Motor neuron (in vitro differentiated cells): ENCODE measurements around the gene ABT1. TPM values are rescaled to one million over a fixed set of nuclear protein-coding genes. Genes with fewer than 3 reads are reported as not detected.
A peak's percentile ranks its signal among the peaks of the same experiment; 100 is the strongest.

Experiments
- ATAC-seq, 8 experiments: fragments of 200-7000 bp; cut with Tn5 transposase; replicated peaks in 6 of 8; 2 replicates each; pipeline ENCODE4 v1.8.0; 2021; ENCODE audit warnings: mild to moderate bottlenecking in 8 of 8, moderate library complexity in 8 of 8
- H3K27ac ChIP-seq, 2 donors: fragments of 250-450 bp; sonication (Bioruptor Pico); 2 replicates each; pipeline ENCODE4 v1.9.0; 2021; ENCODE audit warnings: antibody characterized with exemption in 2 of 2, mild to moderate bottlenecking in 2 of 2, moderate library complexity in 1 of 2
- H3K4me1 ChIP-seq, 2 donors: fragments of 250-450 bp; sonication (Bioruptor Pico); replicated peaks in 1 of 2; 2 replicates each; pipeline ENCODE4 v1.6.1; 2021; ENCODE audit warnings: antibody characterized with exemption in 2 of 2, mild to moderate bottlenecking in 2 of 2, moderate library complexity in 1 of 2
- H3K4me3 ChIP-seq, 5 donors: fragments of 250-450 bp; sonication (Bioruptor Pico); 2 replicates each; pipeline ENCODE4 v1.9.0; 2021; ENCODE audit warnings: antibody characterized with exemption in 5 of 5, mild to moderate bottlenecking in 5 of 5, moderate library complexity in 4 of 5
- WGBS, 10 experiments: fragments of 450-650 bp; shearing (Covaris generic); methylation state at CpG; one replicate each; pipeline ENCODE4 v1.0.0; 2022; 5-methylcytosine and 5-hydroxymethylcytosine counted together
- in situ Hi-C, 9 experiments: fragments of 400-800 bp; cut with MboI; loops; one replicate each; pipeline ENCODE4 v1.15.0; 2021; ENCODE audit warnings: low sequenced_read_pairs in 9 of 9, low pct_unique_long_range_greater_than_20kb in 2 of 9; ENCODE audit not compliant: unreplicated experiment in 9 of 9
- total RNA-seq, 8 experiments: library from RNA; unstranded; fragments of 300-600 nt; gene quantifications; 2 replicates each; pipeline versions ENCODE4 v1.2.3 to v1.2.4, GENCODE V29; 2022

ABT1 gene
- total RNA-seq, 8 experiments from 2014 or later = 11.7 to 23.1 (median 16.5) TPM

- peak in 4 of 8 experiments; percentile 33 to 78 (median 40) for ATAC-seq
- H3K4me3 ChIP-seq = peak overlapping the region in 2 of 5 donors; percentile 9 to 25
- no peaks in the 10 kb centered on the region for H3K4me1 ChIP-seq
- in situ Hi-C loops = no loop called here
- 0 to 16% (median 7%) methylated on average over 1 to 11 of the region's 68 CpGs; no CpG with 5 or more reads in 3 of the 10 experiments for WGBS, 10 experiments
- no peak overlapping the region for H3K27ac ChIP-seq
Measured at GRCh38 chr6:26613689-26614683, 17.2 kb downstream of the ABT1 start.

GRCh38 chr6:26623339-26623859 is 26.6 kb downstream of the ABT1 start:
- H3K4me1 ChIP-seq = no peaks in the 10 kb centered on the region
- H3K27ac ChIP-seq = no peak overlapping the region
- no peak overlapping the region for H3K4me3 ChIP-seq
- 0 to 97% (median 42%) methylated on average over 1 of the region's 1 CpG for WGBS, 10 experiments
- in situ Hi-C loops = no loop called here
- no peak for ATAC-seq

- in situ Hi-C loops = no loop called here
- Histone ChIP-seq H3K27ac (no peak overlapping the region), H3K4me3 (no peak overlapping the region), H3K4me1 (no peaks in the 10 kb centered on the region)
- 0 to 100% (median 93%) methylated on average over 1 of the region's 1 CpG; no CpG with 5 or more reads in 2 of the 10 experiments for WGBS, 10 experiments
- ATAC-seq = no peak
Measured at GRCh38 chr6:26624557-26624956, 27.8 kb downstream of the ABT1 start.

- no peak for ATAC-seq
- 29 to 94% (median 80%) methylated on average over 1 to 7 of the region's 7 CpGs for WGBS, 10 experiments
- no peak overlapping the region for H3K27ac ChIP-seq
- H3K4me1 ChIP-seq = no peaks in the 10 kb centered on the region
- in situ Hi-C loops = no loop called here
- no peak overlapping the region for H3K4me3 ChIP-seq
Measured at GRCh38 chr6:26627843-26628242, 31.1 kb downstream of the ABT1 start.

- in situ Hi-C loops = no loop called here
- Histone ChIP-seq H3K4me1 (no peaks in the 10 kb centered on the region), H3K27ac (no peak overlapping the region), H3K4me3 (no peak overlapping the region)
- WGBS, 10 experiments = 0 to 36% (median 20%) methylated on average over 1 of the region's 1 CpG; no CpG with 5 or more reads in 3 of the 10 experiments
- no peak for ATAC-seq
Measured at GRCh38 chr6:26629359-26629758, 32.6 kb downstream of the ABT1 start.

- no peaks in the 10 kb centered on the region for H3K4me1 ChIP-seq
- 80 to 100% (median 100%) methylated on average over 1 to 2 of the region's 2 CpGs; no CpG with 5 or more reads in 1 of the 10 experiments for WGBS, 10 experiments
- ATAC-seq = no peak
- H3K27ac ChIP-seq = no peak overlapping the region
- in situ Hi-C loops = no loop called here
- H3K4me3 ChIP-seq = no peak overlapping the region
Measured at GRCh38 chr6:26640806-26641205, 44.1 kb downstream of the ABT1 start.

- ATAC-seq = no peak
- Histone ChIP-seq H3K4me1 (no peaks in the 10 kb centered on the region), H3K27ac (no peak overlapping the region), H3K4me3 (no peak overlapping the region)
- 93 to 100% (median 100%) methylated on average over 1 of the region's 1 CpG for WGBS, 10 experiments
- in situ Hi-C loops = no loop called here
Measured at GRCh38 chr6:26646074-26646473, 49.3 kb downstream of the ABT1 start.

Other genes with a start within 250 kb of the ABT1 start
- 10 to 100 TPM in 4 of 8 experiments, 1 to 10 TPM in 3, under 1 TPM in 1; 0.79 to 82.8 (median 8.6) TPM for gene BTN3A2, start 231.8 kb upstream of the ABT1 start, total RNA-seq
- 10 to 100 TPM in 4 of 8 experiments, 1 to 10 TPM in 4; 3.9 to 18.7 (median 8.2) TPM for gene BTN2A2, start 213.8 kb upstream of the ABT1 start, total RNA-seq
- 10 to 100 TPM in 7 of 8 experiments, 1 to 10 TPM in 1; 3.3 to 40.3 (median 15.4) TPM for gene BTN3A1, start 194.7 kb upstream of the ABT1 start, total RNA-seq
- 10 to 100 TPM in 4 of 8 experiments, 1 to 10 TPM in 2, under 1 TPM in 2; 0.43 to 78.8 (median 8.4) TPM for gene BTN3A3, start 156.4 kb upstream of the ABT1 start, total RNA-seq
- gene BTN2A1, start 139.0 kb upstream of the ABT1 start, total RNA-seq = 10 to 100 TPM in 7 of 8 experiments, 1 to 10 TPM in 1; 10.0 to 23.4 (median 17.6) TPM
- gene BTN1A1, start 96.7 kb upstream of the ABT1 start, total RNA-seq = under 1 TPM in 6 of 8 experiments, not detected in 2; 0.09 to 0.76 (median 0.20) TPM
- gene HMGN4, start 58.6 kb upstream of the ABT1 start, total RNA-seq = 10 to 100 TPM; 40.7 to 72.7 (median 55.0) TPM
- gene ZNF322, start 62.8 kb downstream of the ABT1 start, total RNA-seq = 10 to 100 TPM; 12.2 to 42.8 (median 33.9) TPM